K562 (cell line): ENCODE measurements around the gene RETREG2. TPM values are rescaled to one million over a fixed set of nuclear protein-coding genes. Genes with fewer than 3 reads are reported as not detected.
"Not testable (repeated sequence)": the region's sequence is repeated elsewhere in the genome, so short reads cannot be mapped to it uniquely, and the experiment has no call there.

Experiments
- ATAC-seq: fragments of 200-7000 bp; cut with Tn5 transposase; 3 replicates; pipeline ENCODE4 v1.9.1; 2020; ENCODE audit warnings: moderate library complexity
- BruUV-seq: library from RNA; stranded (reverse); fragments of 400-500 nt; replicated peaks from 2 replicates; lab custom pipeline; 2021; lab: Mats Ljungman, UMichigan
- CTCF ChIA-PET: fragments of 300-600 bp; formaldehyde crosslinking; extraction: SDS; loops from one replicate; lab custom pipeline; 2021; ENCODE audit warnings: low intra/inter-chr PET ratio; lab: Yijun Ruan, JAX
- POLR2A ChIA-PET: fragments of 300-600, 350-650 bp; sonication (Branson Sonifier 250); formaldehyde crosslinking; extraction: SDS; loops from one replicate; lab custom pipeline; 2021; ENCODE audit warnings: antibody characterized with exemption, inconsistent platforms; lab: Yijun Ruan, JAX
- DNase-seq, 4 experiments: peaks; one replicate each; pipeline versions ENCODE4 v3.0.0 to v3.0.0-alpha.2; 2011 to 2018; ENCODE audit warnings: low spot score in 3 of 4, mixed read lengths in 3 of 4; ENCODE audit errors: extremely low read depth in 1 of 4
- FAIRE-seq: peaks from 2 replicates; lab custom pipeline; 2011; peaks lifted over from hg19 to GRCh38; lab: Jason Lieb, UNC
- H2AFZ ChIP-seq: 2 replicates; pipeline ENCODE4 v1.6.0; 2011; ENCODE audit warnings: low read depth, low read length, control low read depth, inconsistent platforms
- H3K27ac ChIP-seq: fragments of 200-600 bp; 3 replicates; pipeline ENCODE4 v1.8.0; 2011; ENCODE audit warnings: low read depth, mild to moderate bottlenecking, control low read depth, inconsistent platforms, low read length, moderate library complexity, mixed read lengths; ENCODE audit errors: extremely low read depth
- H3K27me3 ChIP-seq, 2 experiments: fragments of 300-600 bp in 1 of 2; 2 replicates in 1 of 2; 3 replicates in 1 of 2; pipeline versions ENCODE4 v1.6.0 to v1.8.0; 2011; ENCODE audit warnings: inconsistent platforms in 2 of 2, low read length in 2 of 2, mild to moderate bottlenecking in 1 of 2, mixed read lengths in 1 of 2, moderate library complexity in 1 of 2; ENCODE audit not compliant: control insufficient read depth in 2 of 2, insufficient read depth in 2 of 2
- H3K36me3 ChIP-seq: fragments of 300-600 bp; 3 replicates; pipeline ENCODE4 v1.8.0; 2011; ENCODE audit warnings: mild to moderate bottlenecking, low read length, inconsistent platforms; ENCODE audit not compliant: control insufficient read depth, insufficient read depth
- H3K4me1 ChIP-seq, 2 experiments: fragments of 200-600 bp in 1 of 2; replicated peaks in 1 of 2; 2 replicates in 1 of 2; 3 replicates in 1 of 2; pipeline versions ENCODE4 v1.5.1 to v1.8.0; 2011; ENCODE audit warnings: inconsistent platforms in 2 of 2, low read length in 2 of 2, mild to moderate bottlenecking in 1 of 2, mixed read lengths in 1 of 2, moderate library complexity in 1 of 2; ENCODE audit not compliant: control insufficient read depth in 2 of 2, insufficient read depth in 2 of 2
- H3K4me2 ChIP-seq: 2 replicates; pipeline ENCODE4 v1.6.1; 2011; ENCODE audit warnings: low read length, control low read depth, inconsistent platforms, mixed read lengths; ENCODE audit not compliant: insufficient read depth
- H3K4me3 ChIP-seq: fragments of 200-600 bp; sonication (generic), shearing (Covaris generic); 2 replicates; pipeline ENCODE4 v1.5.1; 2016; ENCODE audit warnings: control low read depth, inconsistent platforms
- H3K79me2 ChIP-seq: fragments of 200-600 bp; 3 replicates; pipeline ENCODE4 v1.8.0; 2011; ENCODE audit warnings: low read length, inconsistent platforms; ENCODE audit not compliant: control insufficient read depth, insufficient read depth
- H3K9ac ChIP-seq, 2 experiments: 2 replicates each; pipeline versions ENCODE4 v1.6.0 to v1.6.1; 2011; ENCODE audit warnings: low read depth in 2 of 2, low read length in 2 of 2, control low read depth in 1 of 2, inconsistent platforms in 1 of 2, mild to moderate bottlenecking in 1 of 2, mixed read lengths in 1 of 2; ENCODE audit not compliant: insufficient read depth in 1 of 2
- H3K9me1 ChIP-seq: one replicate; pipeline ENCODE4 v1.6.0; 2011; ENCODE audit warnings: inconsistent platforms, mild to moderate bottlenecking, low read length, moderate library complexity; ENCODE audit not compliant: control insufficient read depth, insufficient read depth
- H3K9me3 ChIP-seq: replicated peaks from 2 replicates; pipeline ENCODE4 v1.5.1; 2011; ENCODE audit warnings: low read depth, low read length, inconsistent platforms; ENCODE audit not compliant: control insufficient read depth, insufficient read depth
- H4K20me1 ChIP-seq: replicated peaks from 2 replicates; pipeline ENCODE4 v1.6.1; 2011; ENCODE audit warnings: low read length, inconsistent platforms, mixed read lengths; ENCODE audit not compliant: control insufficient read depth, insufficient read depth
- KDM5B ChIP-seq: fragments of 200-600 bp; sonication (generic); IDR thresholded peaks from 2 replicates; pipeline ENCODE4 v1.6.1; 2012; ENCODE audit warnings: low read depth, mild to moderate bottlenecking, moderate library complexity, low read length, control low read depth, inconsistent platforms; ENCODE audit not compliant: insufficient replicate concordance
- MLLT1 ChIP-seq, 2 experiments: fragments of 450-650 bp; IDR thresholded peaks; 2 replicates each; pipeline ENCODE4 v1.6.1; 2016
- NFYB ChIP-seq: IDR thresholded peaks from 2 replicates; pipeline ENCODE4 v1.6.1; 2011; ENCODE audit warnings: mild to moderate bottlenecking, moderate library complexity; ENCODE audit not compliant: insufficient read length; ENCODE audit errors: extremely low read depth
- POLR2A ChIP-seq: fragments of 450-650 bp; conservative IDR thresholded peaks from 2 replicates; pipeline ENCODE4 v1.6.1; 2016
- SUPT5H ChIP-seq: fragments of 450-650 bp; IDR thresholded peaks from 2 replicates; pipeline ENCODE4 v1.6.1; 2016
- TCF7L2 ChIP-seq: fragments of 150-350 bp; IDR thresholded peaks from 2 replicates; pipeline ENCODE4 v1.6.1; 2016; ENCODE audit warnings: low read depth, mild to moderate bottlenecking, low read length, moderate library complexity
- WGBS: fragments of 100-300 bp; shearing (Covaris generic); methylation state at CpG from one replicate; pipeline ENCODE4 v1.1.6; 2016; ENCODE audit warnings: low coverage, mixed read lengths; ENCODE audit not compliant: insufficient coverage; ENCODE audit errors: missing lambda C conversion rate; 5-methylcytosine and 5-hydroxymethylcytosine counted together
- in situ Hi-C: fragments of 300-500 bp; cut with MboI; formaldehyde crosslinking; loops from 4 replicates; pipeline ENCODE4 v1.15.0; 2018; ENCODE audit warnings: inconsistent platforms, mixed read lengths
- intact Hi-C: fragments of 100-400 bp; cut with micrococcal nuclease; formaldehyde crosslinking; loops from 2 replicates; pipeline ENCODE4 v1.14.2; 2022
- polyA plus RNA-seq, 8 experiments: library from polyadenylated mRNA; depleted of rRNA in 4 of 8; stranded (reverse) in 5 of 8; unstranded in 3 of 8; fragments of >200 nt; fragmentation: Nextera tagmentation in 2 of 8; fragmentation: Illumina TruSeq in 1 of 8; extraction: Ambion mirVana in 2 of 8; extraction: Trizol in 1 of 8; gene quantifications; 2 replicates each; pipeline versions ENCODE4 v1.2.1 to v1.2.3, GENCODE V29; 2011 to 2014; ENCODE audit warnings: inconsistent platforms in 1 of 8, missing spikeins in 1 of 8
- total RNA-seq, 7 experiments: library from RNA; depleted of rRNA in 6 of 7; stranded (reverse); fragments of >200 nt in 6 of 7; fragmentation: Illumina TruSeq in 2 of 7; extraction: Trizol in 2 of 7; gene quantifications; 2 replicates each; pipeline versions ENCODE4 v1.2.1 to v1.2.3, GENCODE V29; 2011 to 2021; ENCODE audit warnings: low replicate concordance in 1 of 7

RETREG2 gene
- total and polyA plus RNA-seq, 9 of the 15 experiments (the other 6 are each of a cell fraction or from before 2014, with no cell fraction given), result 4.9 to 40.1 (median 19.2) TPM

- TF ChIP-seq MLLT1 (IDR thresholded peaks at IDR 0.05), result no peak
- no peak for TF ChIP-seq TCF7L2
Measured at GRCh38 chr2:219199470-219200211, 21.6 kb downstream of the RETREG2 start (continued).

GRCh38 chr2:219200502-219201326 is 22.6 kb downstream of the RETREG2 start:
- H2AFZ ChIP-seq, result peak overlapping the region; percentile 39; the same call in 1 of the 2 replicates
- H3K79me2 ChIP-seq, H3K27ac ChIP-seq, CTCF ChIA-PET, FAIRE-seq, ATAC-seq, H3K4me3 ChIP-seq, DNase-seq, H3K9ac ChIP-seq: not testable (repeated sequence)
- BruUV-seq, result TSS peak; percentile 98
- TF ChIP-seq NFYB (peak; percentile 28), POLR2A (peak; percentile 70), SUPT5H (peak; percentile 50), KDM5B (peak; percentile 28)
- TF ChIP-seq, all 486 proteins: peak for 4; not testable (repeated sequence) for 482
- H3K4me1 ChIP-seq, H3K9me1 ChIP-seq, H4K20me1 ChIP-seq, H3K4me2 ChIP-seq, in situ Hi-C loops, H3K9me3 ChIP-seq, H3K27me3 ChIP-seq, POLR2A ChIA-PET, intact Hi-C loops, H3K36me3 ChIP-seq: not testable (repeated sequence)
- 75% methylated on average over 22 of the region's 26 CpGs for WGBS

GRCh38 chr2:219201331-219201730 is 23.3 kb downstream of the RETREG2 start:
- 89% methylated on average over 6 of the region's 21 CpGs for WGBS
- H3K4me1 ChIP-seq, H3K79me2 ChIP-seq, POLR2A ChIA-PET, H3K36me3 ChIP-seq, H3K4me3 ChIP-seq, H3K9me3 ChIP-seq, FAIRE-seq, DNase-seq, H3K27me3 ChIP-seq, intact Hi-C loops, H3K4me2 ChIP-seq, H3K9me1 ChIP-seq, H3K27ac ChIP-seq, H4K20me1 ChIP-seq, H3K9ac ChIP-seq, in situ Hi-C loops, BruUV-seq, H2AFZ ChIP-seq, CTCF ChIA-PET, ATAC-seq: not testable (repeated sequence)
